Measurements from ENCODE around the gene PHACTR2.
A peak's percentile ranks its signal among the peaks of the same experiment; 100 is the strongest.
"Not testable (repeated sequence)": the region's sequence is repeated elsewhere in the genome, so short reads cannot be mapped to it uniquely, and the experiment has no call there.

Gene PHACTR2

DNA sequence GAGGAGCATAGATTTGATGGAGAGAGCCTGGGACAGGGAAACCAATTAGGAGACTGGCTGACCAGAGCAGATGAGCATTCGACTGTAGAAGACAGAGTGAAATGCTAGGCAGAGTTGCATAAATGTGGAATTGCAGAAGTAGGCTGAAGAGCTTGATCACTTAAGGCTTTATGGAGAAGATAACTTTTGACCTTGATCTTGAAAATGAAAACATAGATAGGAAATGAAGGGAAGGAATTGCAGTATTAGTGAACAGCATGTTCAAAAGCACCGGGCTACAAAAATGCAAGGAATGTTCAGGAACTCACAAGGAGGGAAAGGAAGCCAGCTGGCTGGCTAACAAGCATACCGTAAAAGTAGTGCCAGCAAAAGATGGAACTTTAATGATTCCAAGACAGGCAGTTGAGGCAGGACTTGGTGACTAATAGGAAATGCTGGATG is 144.8 kb downstream of the PHACTR2 start:
- DNase-seq, result no peak

DNA sequence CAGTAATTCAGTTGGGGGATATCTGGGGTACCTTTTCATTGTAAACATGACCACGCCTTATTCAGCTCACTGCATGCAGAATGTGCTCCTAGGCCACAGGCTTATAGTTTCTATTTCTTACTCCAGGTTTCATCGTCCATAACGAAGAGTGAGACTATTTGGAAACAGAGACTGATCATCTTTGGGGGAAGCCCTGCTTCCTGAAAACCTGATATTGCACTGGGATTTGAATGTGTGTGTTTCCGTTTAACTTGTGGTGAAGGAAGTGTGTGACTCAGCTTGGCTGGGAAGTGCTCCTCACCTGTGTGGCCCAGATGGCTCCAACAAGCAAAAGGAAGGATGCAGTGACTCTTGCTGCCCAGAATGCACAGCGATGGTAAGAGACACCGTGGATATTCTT is 145.8 kb downstream of the PHACTR2 start:
- no peak for DNase-seq

DNA sequence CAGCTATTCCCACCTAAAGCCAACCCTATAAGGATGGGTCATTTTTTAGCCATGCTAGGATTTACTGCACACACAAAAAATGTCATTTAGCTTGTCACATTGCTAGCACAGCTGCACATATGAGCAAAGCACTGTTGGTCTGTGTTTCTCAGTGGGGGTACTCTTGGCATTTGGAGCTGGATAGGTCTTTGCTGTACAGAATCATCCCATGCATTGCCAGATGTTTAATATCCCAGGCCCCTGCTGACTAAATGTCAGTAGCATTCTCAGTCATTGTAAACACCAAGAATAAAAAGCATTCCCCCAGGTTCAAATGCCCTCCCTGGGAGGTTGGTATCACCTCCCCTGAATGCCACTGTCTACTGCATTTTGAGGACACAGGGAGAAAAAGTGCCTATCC is 150.8 kb downstream of the PHACTR2 start:
- no peak for DNase-seq

DNA sequence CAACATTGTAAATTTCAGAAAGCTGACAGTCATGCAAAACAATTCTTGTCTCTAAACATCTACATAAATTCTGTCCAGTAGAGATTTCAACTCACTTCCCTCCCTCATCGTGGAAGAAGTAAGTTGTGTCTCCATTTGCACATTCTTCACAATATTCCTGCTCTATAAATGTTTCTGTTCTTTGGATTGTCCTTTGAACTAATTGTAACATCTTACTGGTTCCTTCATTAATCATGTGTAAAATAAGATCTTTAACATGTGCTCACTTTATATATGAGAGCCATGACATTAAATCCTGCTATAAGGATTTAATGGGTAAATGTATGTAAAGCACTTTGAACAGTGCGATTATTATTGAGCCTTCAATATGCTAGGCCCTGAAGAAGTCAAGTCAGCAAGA is 158.4 kb downstream of the PHACTR2 start:
- no peak for DNase-seq

DNA sequence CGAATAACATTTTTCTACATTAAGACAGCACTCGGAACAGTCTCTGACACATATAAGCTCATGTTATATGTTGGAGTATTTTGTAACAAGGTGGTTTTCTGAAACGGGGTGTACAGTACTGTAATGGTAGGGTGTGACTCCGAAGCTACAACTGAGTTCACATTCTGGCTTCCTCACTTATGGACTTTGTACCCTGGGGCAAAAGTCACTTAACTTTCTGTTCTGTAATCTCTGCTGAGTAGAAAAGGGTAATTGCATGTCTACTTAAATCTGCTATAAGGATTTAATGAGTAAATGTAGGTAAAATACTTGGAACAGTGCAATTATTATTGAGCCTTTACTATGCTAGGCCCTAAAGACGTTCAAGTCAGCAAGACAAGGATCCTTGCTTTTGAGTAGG is 160.6 kb downstream of the PHACTR2 start:
- DNase-seq, result no peak

DNA sequence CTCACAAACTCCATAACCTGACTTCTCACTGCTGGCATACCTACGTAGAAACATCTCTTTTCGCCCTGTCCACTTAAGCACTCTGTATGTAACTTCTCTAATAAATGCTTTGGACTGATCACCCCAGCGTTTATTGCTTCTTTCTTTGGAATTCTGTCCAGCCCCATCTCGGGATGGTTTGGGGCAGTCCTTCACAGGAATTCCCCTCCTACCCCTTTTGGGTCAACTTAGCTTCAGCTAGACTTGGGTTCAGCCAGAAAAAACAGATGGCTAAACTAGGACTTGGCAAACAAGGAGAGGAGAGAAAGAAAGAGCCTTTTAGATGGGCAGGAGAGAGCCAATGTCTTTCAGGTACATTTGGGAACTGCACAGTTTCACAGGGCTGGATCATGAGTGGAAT is 161.4 kb downstream of the PHACTR2 start:
- no peak for DNase-seq

DNA sequence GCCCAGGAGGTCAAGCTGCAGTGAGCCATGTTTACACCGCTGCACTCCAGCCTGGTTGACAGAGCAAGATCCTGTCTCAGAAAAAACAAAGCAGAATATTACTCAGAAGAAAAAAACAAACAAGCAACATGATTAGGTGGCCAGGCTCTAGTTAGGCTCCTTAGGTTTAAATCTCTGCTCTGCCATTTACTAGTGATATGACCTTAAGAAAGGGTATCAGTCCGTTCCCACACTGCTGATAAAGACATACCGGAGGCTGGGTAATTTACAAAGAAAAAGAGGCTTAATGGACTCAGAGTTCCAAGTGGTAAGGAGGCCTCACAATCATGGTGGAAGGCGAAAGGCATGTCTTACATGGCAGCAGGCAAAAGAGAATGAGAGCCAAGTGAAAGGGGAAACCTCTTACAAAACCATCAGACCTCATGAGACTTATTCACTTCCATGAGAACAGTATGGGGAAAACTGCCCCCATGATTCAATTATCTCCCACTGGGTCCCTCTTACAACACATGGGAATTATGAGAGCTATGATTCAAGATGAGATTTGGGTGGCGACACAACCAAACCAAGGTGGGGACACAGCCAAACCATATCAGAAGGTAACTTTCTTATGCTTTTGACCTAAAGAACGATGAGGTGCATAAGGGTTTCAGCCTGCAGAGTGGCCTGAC is 163.0 kb downstream of the PHACTR2 start:
- DNase-seq, result no peak

DNA sequence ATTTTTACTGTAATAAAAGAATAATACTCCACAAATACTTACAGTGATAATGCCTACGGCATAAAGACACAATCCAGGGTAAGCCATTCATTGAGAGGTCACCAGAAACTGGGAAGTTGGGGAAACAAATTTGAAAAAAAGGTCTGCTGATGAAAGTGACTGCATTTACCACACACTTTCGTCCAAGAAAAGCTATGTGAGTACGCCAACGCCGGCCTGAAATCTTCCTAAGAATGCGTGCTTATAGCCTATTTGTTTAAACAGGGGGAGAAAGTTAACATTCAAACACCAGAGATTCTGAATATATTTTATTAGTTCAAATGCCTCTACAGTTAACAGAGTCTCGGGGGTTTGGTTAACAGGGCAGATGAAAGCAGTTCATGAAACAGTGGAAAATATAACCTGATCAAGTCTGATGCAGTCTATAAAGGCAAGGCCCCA is 164.7 kb downstream of the PHACTR2 start:
- DNase-seq, result no peak

DNA sequence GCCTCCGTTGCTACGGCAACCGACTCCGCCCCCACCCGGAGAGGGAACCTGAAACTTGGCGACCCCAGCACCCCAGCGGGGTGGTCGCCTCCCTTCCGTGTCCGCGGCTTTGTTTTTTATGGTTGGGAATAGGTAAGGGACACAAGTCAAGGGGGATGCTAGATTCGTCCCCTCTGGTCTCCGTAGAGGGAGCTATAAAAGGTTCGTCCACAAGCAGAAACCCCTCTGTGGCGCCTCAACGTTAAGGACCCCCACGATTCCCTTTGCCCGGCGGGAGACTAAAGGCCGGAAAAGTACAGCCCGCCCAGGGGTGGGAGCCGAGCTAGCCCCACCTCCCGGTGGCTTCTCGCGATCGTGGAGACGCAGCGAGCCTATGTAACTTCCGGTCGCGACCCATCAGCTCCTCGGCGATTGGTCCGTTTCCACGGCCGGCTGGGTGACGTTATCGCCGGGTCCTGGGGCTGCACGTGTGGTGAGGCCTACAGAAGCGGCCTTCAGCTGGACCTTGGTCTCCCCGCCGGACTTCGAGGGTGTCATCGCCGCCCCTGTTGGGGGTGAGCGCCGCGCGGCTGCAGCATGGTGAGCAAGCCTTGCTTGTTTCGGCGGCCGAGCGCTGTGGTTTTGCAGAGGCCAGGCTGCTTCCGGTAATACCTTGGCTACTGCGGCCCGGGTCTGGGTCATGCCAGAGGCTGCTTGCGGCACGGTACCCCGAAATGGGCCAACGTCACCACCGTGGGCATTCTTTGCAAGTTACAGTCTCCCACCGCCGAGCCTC is 165.3 kb downstream of the PHACTR2 start, which contains the start of gene LTV1:
TSS of gene LTV1 (plus strand) at position 437 of the 775 bp plus-strand sequence. CDS start at position 577, 140 bp downstream.
- DNase-seq, result peak; percentile 95

DNA sequence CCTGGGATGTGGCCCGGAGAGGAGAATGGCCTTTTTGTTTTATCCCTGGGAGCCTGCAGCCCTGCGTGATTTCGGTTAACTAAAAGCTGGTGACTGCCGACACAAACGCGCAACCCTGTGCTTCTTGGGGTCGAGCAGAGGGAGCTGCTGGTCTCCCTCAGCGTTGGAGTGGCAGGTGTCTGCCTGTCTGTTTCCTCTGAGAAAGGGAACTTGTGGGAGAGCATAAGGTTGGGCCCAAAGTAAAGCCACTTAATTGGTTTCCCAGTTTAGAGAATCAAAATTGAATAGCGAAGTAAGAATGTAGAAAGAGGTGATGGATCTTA is 165.9 kb downstream of the PHACTR2 start:
- DNase-seq, result no peak

DNA sequence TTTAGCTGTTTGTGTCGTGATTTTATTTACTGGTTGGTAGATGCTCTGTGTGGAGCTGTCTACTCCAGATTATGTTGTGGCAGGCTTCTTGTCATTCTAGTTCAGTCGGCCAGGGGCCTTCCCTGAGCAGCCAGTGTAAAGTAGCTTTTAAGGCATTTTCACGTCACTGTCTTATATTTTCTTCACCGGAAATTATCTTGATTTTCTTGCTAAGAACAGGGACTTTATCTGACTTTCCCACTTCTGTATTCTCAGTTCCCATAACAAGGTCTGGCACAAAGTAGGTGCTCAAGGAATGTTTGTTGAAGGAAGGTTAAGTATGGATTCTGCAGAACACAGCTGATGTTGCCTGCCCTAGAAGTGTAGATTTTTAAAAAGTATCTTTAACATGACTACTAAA is 166.2 kb downstream of the PHACTR2 start:
- no peak for DNase-seq

DNA sequence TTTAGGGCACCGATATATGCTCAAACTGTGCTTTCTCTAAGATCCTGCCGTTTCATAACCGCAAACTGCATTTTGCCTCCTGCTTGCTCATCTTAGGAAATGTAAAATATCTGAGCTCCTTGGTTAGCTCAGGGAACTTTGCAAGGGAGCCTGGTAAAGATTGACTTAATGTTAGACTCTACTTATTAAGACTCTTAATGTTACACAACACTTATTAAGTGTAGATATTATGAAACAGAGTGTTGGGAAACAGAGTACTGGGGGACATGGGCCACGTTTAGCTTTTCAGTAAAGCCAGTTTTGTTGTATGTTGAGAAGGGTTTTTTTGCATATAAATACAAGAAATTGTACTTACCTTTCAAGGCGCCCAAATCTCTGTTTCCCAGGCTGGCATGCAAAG is 167.3 kb downstream of the PHACTR2 start:
- DNase-seq, result no peak

DNA sequence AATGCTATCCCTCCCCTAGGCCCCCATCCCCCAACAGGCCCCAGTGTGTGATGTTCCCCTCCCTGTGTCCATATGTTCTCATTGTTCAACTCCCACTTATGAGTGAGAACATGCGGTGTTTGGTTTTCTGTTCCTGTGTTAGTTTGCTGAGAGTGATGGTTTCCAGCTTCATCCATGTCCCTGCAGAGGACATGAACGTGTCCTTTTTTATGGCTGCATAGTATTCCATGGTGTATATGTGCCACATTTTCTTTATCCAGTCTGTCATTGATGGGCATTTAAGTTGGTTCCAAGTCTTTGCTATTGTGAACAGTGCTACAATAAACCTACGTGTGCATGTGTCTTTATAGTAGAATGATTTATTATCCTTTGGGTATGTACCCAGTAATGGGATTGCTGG is 173.9 kb downstream of the PHACTR2 start:
- not testable (repeated sequence) for DNase-seq

DNA sequence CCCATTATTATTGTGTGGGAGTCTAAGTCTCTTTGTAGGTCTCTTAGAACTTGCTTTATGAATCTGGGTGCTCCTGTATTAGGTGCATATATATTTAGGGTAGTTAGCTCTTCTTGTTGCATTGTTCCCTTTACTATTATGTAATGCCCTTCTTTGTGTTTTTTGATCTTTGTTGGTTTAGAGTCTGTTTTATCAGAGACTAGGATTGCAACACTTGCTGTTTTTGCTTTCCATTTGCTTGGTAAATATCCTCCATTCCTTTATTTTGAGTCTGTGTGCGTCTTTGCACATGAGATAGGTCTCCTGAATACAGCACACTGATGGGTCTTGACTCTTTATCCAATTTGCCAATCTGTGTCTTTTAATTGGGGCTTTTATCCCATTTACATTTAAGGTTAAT is 177.3 kb downstream of the PHACTR2 start:
- not testable (repeated sequence) for DNase-seq

DNA sequence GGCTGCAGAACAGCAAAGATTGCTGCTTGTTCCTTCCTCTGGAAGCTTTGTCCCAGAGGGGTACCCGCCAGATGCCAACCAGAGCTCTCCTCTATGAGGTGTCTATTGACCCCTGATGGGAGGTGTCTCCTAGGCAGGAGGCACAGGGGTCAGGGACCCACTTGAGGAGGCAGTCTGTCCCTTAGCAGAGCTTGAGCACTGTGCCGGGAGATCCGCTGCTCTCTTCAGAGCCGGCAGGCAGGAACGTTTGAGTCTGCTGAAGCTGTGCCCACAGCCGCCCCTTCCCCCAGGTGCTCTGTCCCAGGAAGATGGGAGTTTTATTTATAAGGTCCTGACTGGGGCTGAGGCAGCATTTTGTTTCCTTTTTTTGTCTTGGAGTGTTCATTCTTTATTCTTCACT is 179.0 kb downstream of the PHACTR2 start:
- not testable (repeated sequence) for DNase-seq

DNA sequence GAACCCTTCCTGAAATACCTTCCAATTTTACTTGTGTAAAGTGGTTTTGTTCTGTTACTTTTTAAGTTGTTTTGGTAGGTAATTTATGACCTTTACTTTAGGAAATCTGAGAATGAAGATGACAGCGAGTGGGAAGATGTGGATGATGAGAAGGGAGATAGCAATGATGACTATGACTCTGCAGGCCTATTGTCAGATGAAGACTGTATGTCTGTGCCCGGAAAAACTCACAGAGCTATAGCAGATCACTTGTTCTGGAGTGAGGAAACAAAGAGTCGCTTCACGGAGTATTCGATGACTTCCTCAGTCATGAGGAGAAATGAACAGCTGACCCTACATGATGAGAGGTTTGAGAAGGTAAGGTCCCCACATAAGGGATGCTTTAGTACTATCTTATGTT is 179.9 kb downstream of the PHACTR2 start:
- DNase-seq, result no peak

DNA sequence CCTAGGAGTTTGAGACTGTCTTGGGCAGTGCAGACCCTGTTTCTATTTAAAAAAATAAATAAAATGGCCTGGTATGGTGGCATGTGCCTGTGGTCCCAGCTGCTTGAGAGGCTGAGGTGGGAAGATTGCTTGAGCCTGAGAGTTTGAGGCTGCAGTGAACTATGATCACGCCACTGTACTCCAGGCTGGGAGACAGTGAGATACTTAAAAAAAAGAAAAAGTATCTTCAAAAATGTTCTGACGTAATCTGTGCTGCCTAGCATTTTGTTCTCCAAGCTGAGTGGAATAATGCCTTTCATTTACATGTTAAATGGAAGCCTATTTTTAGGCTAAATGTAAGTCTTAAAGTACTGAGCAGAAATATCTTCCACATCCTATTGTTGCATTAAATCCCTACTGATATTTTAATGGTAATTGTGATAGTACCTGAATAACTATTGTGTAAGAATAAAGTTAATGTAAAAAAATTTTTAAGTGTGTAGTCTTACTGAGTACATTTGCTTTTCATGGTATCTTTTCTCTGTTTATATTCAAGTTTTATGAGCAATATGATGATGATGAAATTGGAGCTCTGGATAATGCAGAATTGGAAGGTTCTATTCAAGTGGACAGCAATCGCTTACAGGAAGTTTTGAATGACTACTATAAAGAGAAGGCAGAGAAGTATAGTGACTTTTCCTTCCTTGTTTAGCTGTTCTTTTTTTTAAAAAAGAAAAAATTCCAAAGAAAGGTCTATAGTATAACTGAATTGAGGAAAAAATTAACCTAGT is 182.3 kb downstream of the PHACTR2 start:
- no peak for DNase-seq

DNA sequence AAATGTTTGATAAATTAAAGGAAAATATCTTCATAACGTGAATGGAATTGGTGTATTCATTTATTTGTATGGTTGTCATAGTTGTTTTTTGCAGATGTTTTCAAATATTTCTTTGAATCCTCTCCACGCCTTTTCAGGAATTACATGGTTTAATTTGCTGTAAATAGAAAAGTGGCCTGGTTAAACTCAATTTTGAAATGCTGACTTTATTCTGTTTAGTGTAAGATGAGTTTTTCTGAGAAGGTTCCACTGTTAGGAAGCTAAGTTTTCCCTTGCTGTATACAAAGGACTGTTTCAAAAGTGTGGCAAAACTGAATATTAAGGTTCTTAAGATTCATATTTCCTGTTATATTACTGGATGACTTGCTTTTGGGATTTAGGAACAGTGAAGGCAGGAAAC is 186.0 kb downstream of the PHACTR2 start:
- DNase-seq, result no peak

DNA sequence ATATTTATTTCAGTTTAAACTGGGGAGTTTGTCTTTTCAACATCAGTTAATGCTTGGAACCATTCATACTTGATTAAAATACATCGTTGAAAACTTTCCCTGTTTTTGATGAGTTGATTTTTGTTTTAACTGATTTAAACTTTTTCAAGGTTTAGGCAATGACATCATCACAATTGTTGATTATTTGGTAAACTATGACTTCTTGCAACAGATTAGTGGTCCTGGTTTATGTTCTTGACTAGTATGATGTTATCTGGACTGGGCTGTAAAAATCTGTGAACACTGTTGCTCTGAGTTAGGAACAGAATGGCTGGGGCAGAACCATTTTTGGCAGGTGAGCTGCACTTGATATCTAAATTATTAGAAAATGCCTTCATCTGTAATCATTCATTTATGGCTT is 186.5 kb downstream of the PHACTR2 start, which contains the start of gene ZC2HC1B:
TSS of gene ZC2HC1B (plus strand) at position 241 of the 400 bp plus-strand sequence. CDS start at position 307, 66 bp downstream.
- no peak for DNase-seq

DNA sequence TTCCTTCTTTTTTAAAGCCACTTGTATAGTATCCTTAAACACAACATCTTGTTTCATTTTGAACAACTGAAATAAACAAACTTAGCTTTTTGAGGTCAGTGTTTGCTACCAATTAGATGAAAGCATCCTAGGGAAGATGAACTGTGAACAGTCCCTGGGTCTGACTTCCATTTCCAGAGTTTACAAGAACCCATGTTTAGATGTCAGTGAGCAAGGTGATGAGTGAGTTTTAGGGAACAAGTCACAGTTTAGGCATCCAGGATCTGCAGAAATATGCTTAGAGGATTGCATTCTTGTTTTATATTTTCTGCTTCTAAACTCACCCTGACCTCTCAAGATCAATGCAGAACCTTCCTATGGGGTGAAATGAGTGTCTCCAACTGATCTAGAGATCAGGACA is 189.5 kb downstream of the PHACTR2 start:
- DNase-seq, result no peak

DNA sequence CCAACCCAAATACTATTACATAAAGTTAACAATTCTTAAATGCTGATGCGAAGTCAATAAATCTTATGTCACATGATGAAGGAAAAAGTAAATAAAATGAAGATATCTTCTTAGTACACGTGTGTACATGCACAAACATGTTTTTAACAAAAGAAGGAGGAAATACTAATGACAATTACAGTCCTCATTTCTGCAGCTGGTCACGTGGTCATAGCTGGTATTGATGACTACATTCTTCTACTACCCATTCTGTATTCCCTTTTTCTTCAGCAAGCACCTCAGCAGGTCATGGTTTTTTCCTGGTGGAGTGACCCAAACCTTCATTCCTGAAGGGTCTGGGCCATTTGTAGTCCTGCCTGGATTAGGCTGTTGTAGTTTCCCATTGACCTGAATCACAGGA is 191.0 kb downstream of the PHACTR2 start:
- DNase-seq, result not testable (repeated sequence)

DNA sequence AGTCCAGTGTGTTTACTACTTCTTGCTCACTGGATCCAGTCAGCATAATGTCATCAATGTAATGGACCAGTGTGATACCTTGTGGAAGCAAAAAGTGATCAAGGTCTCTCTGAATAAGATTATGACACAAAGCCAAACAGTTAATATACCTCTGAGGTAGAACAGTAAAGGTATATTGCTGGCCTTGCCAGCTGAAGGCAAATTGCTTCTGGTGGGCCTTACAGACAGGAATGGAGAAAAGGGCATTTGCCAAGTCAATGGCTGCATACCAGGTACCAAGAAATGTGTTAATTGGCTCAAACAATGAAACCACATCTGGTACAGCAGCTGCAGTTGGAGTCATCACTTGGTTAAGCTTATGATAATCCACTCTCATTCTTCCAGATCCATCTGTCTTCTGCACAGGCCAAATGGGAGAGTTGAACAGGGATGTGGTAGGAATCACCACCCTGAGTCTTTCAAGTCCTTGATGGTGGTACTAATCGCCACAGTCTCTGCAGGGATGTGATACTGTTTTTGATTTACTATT is 193.5 kb downstream of the PHACTR2 start:
- DNase-seq, result not testable (repeated sequence)

DNA sequence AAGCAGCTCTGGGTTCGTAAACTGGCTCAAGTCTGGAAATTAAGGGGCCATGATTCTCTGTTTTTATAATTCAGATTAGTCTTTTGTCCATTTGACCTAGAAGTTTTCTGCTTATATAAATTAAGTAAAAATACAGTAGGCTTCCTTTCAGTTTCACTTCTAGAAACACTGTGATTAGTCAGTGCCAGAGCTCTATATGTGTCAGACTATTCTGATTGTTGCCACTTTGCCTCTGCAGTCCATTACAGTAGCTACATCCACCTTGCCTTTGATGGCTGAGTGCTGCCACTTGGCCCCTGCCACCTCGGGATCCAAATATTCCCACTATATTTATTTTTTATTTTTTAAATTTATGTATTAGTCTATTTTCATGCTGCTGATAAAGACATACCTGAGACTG is 194.4 kb downstream of the PHACTR2 start:
- no peak for DNase-seq

All from stimulated activated CD8-positive, alpha-beta memory T cell treated with anti-CD3 and anti-CD28 coated beads, Interleukin-4, amount 100 ng/mL, for 48 hours (primary cell).